A549 (cell line): ENCODE measurements around the gene FBXO38. TPM values are rescaled to one million over a fixed set of nuclear protein-coding genes. Genes with fewer than 3 reads are reported as not detected.

Experiments
- ATAC-seq, 2 experiments: fragments of 200-7000 bp in 1 of 2; fragments of >200 bp in 1 of 2; cut with Nextera tagmentation in 1 of 2; cut with Tn5 transposase in 1 of 2; 3 replicates each; pipeline versions ENCODE4 v1.8.0 to v1.9.1; 2018 to 2020; ENCODE audit warnings: mild to moderate bottlenecking in 1 of 2, moderate library complexity in 1 of 2
- CTCF ChIA-PET: fragments of 300-600 bp; sonication (Branson Sonifier 250); formaldehyde crosslinking; extraction: SDS; loops from one replicate; lab custom pipeline; 2021; ENCODE audit warnings: antibody characterized with exemption, inconsistent platforms; lab: Yijun Ruan, JAX
- POLR2A ChIA-PET: fragments of 350-600 bp; formaldehyde crosslinking; extraction: SDS; loops from one replicate; lab custom pipeline; 2021; ENCODE audit warnings: antibody characterized with exemption, inconsistent platforms; lab: Yijun Ruan, JAX
- DNase-seq, 2 experiments: peaks; one replicate each; pipeline versions ENCODE4 v3.0.0 to v3.0.0-alpha.2; 2011 to 2016; ENCODE audit warnings: low read depth in 1 of 2, low spot score in 1 of 2
- FAIRE-seq: peaks from 2 replicates; lab custom pipeline; 2011; peaks lifted over from hg19 to GRCh38; lab: Jason Lieb, UNC
- H3K27ac ChIP-seq, 2 experiments: fragments of >200 bp; sonication (Bioruptor Twin); formaldehyde crosslinking; 3 replicates each; pipeline ENCODE4 v1.5.1; 2016 to 2017
- H3K4me1 ChIP-seq: fragments of >200 bp; sonication (Bioruptor Twin); formaldehyde crosslinking; 3 replicates; pipeline ENCODE4 v1.6.1; 2016
- H3K4me2 ChIP-seq: fragments of >200 bp; sonication (Bioruptor Twin); formaldehyde crosslinking; 3 replicates; pipeline ENCODE4 v1.6.1; 2016
- H3K4me3 ChIP-seq: fragments of >200 bp; sonication (Bioruptor Twin); formaldehyde crosslinking; 3 replicates; pipeline ENCODE4 v1.5.1; 2016
- H3K9me3 ChIP-seq: fragments of >200 bp; sonication (Bioruptor Twin); formaldehyde crosslinking; 3 replicates; pipeline ENCODE4 v1.6.1; 2016
- BHLHE40 ChIP-seq: IDR thresholded peaks from 2 replicates; pipeline ENCODE4 v1.6.1; 2012; ENCODE audit warnings: low read depth, low read length, inconsistent platforms
- CBX8 ChIP-seq: fragments of 200-600 bp; sonication (generic); IDR thresholded peaks from 2 replicates; pipeline ENCODE4 v1.6.1; 2016
- CEBPB ChIP-seq, 2 experiments: fragments of >200 bp in 1 of 2; sonication (Bioruptor Twin) in 1 of 2; formaldehyde crosslinking in 1 of 2; IDR thresholded peaks; 2 replicates each; pipeline ENCODE4 v1.6.1; 2012 to 2016
- EHMT2 ChIP-seq: fragments of 200-600 bp; sonication (generic); IDR thresholded peaks from 2 replicates; pipeline ENCODE4 v1.6.1; 2016; ENCODE audit warnings: antibody characterized with exemption, low read depth, mild to moderate bottlenecking, moderate library complexity
- FOSB ChIP-seq: fragments of 250-450 bp; sonication (Bioruptor Pico); IDR thresholded peaks from 2 replicates; pipeline ENCODE4 v1.5.0; 2020; ENCODE audit warnings: mild to moderate bottlenecking, moderate library complexity
- FOSL2 ChIP-seq, 2 experiments: fragments of 450-650 bp in 1 of 2; fragments of >200 bp in 1 of 2; sonication (Bioruptor Twin) in 1 of 2; formaldehyde crosslinking; IDR thresholded peaks; 2 replicates each; pipeline versions ENCODE4 v1.5.0 to v1.6.1; 2016 to 2020; ENCODE audit warnings: mild to moderate bottlenecking in 1 of 2, moderate library complexity in 1 of 2
- HDAC2 ChIP-seq: fragments of 200-600 bp; sonication (generic); IDR thresholded peaks from 2 replicates; pipeline ENCODE4 v1.6.1; 2016
- HES2 ChIP-seq: fragments of >200 bp; sonication (Bioruptor Twin); formaldehyde crosslinking; IDR thresholded peaks from 2 replicates; pipeline ENCODE4 v1.6.1; 2016
- HOXB13 ChIP-seq: fragments of 250-450 bp; sonication (Bioruptor Pico); IDR thresholded peaks from 2 replicates; pipeline ENCODE4 v1.5.0; 2020; ENCODE audit warnings: low read depth, mild to moderate bottlenecking, moderate library complexity
- JUN ChIP-seq, 2 experiments: fragments of >200 bp; sonication (Bioruptor Twin); formaldehyde crosslinking; IDR thresholded peaks; 2 replicates in 1 of 2; 3 replicates in 1 of 2; pipeline ENCODE4 v1.6.1; 2016 to 2017
- MAFK ChIP-seq: fragments of 450-650 bp; IDR thresholded peaks from 2 replicates; pipeline ENCODE4 v1.6.1; 2014; ENCODE audit not compliant: partially characterized antibody
- NPAS2 ChIP-seq: fragments of 250-450 bp; sonication (Bioruptor Pico); IDR thresholded peaks from 2 replicates; pipeline ENCODE4 v1.8.0; 2022; ENCODE audit warnings: mild to moderate bottlenecking, moderate library complexity, borderline replicate concordance
- NR3C1 ChIP-seq: fragments of >200 bp; sonication (Bioruptor Twin); formaldehyde crosslinking; IDR thresholded peaks from 3 replicates; pipeline ENCODE4 v1.6.1; 2017
- PBX3 ChIP-seq: IDR thresholded peaks from 2 replicates; pipeline ENCODE4 v1.6.1; 2012
- POLR2A ChIP-seq: IDR thresholded peaks from 2 replicates; pipeline ENCODE4 v1.6.1; 2012; ENCODE audit warnings: mild to moderate bottlenecking, low read length
- POLR2AphosphoS2 ChIP-seq: conservative IDR thresholded peaks from 2 replicates; pipeline ENCODE4 v1.6.1; 2012; ENCODE audit warnings: low read length, improper control_type of control experiment, inconsistent platforms
- RFX5 ChIP-seq: fragments of 450-650 bp; IDR thresholded peaks from 2 replicates; pipeline ENCODE4 v1.7.1; 2014; ENCODE audit warnings: antibody characterized with exemption, mild to moderate bottlenecking, moderate library complexity
- SREBF2 ChIP-seq: fragments of 450-650 bp; IDR thresholded peaks from 2 replicates; pipeline ENCODE4 v1.6.1; 2014; ENCODE audit warnings: mild to moderate bottlenecking, moderate library complexity
- TFCP2L1 ChIP-seq: fragments of 250-450 bp; sonication (Bioruptor Pico); IDR thresholded peaks from 2 replicates; pipeline ENCODE4 v1.5.0; 2021; ENCODE audit warnings: mild to moderate bottlenecking
- USF2 ChIP-seq: fragments of 450-650 bp; IDR thresholded peaks from 2 replicates; pipeline ENCODE4 v1.6.1; 2014; ENCODE audit warnings: antibody characterized with exemption
- ZC3H11A ChIP-seq: fragments of 450-650 bp; IDR thresholded peaks from 2 replicates; pipeline ENCODE4 v1.6.1; 2014; ENCODE audit warnings: antibody characterized with exemption, mild to moderate bottlenecking
- ZFP36 ChIP-seq: fragments of 450-650 bp; IDR thresholded peaks from 2 replicates; pipeline ENCODE4 v1.6.1; 2014; ENCODE audit warnings: borderline replicate concordance; ENCODE audit not compliant: partially characterized antibody
- WGBS: methylation state at CpG from one replicate; pipeline ENCODE4 v1.1.6; 2017; ENCODE audit errors: missing lambda C conversion rate; 5-methylcytosine and 5-hydroxymethylcytosine counted together
- polyA plus RNA-seq, 4 experiments: library from polyadenylated mRNA; depleted of rRNA in 3 of 4; stranded (reverse); fragments of >200 nt; fragmentation: RNase III in 1 of 4; extraction: RNeasy Plus Mini Kit Qiagen cat#74134 plus additional on column Dnase treatment in 1 of 4; gene quantifications; 2 replicates in 3 of 4; 3 replicates in 1 of 4; pipeline ENCODE4 v1.2.3, GENCODE V29; 2011 to 2017
- TF ChIP-seq, protein P1 (sequence below): IDR thresholded peaks from 2 replicates; pipeline ENCODE4 v1.6.1; 2012; ENCODE audit warnings: low read depth, borderline replicate concordance
- TF ChIP-seq, protein P2 (sequence below): fragments of >200 bp; sonication (Bioruptor Twin); formaldehyde crosslinking; IDR thresholded peaks from 3 replicates; pipeline ENCODE4 v1.6.1; 2016

The FBXO38 gene
- polyA plus RNA-seq, 2 of the 4 experiments (the other 2 are of a cell fraction) = 15.8 to 33.2 TPM

- H3K27ac ChIP-seq = no peak overlapping the region
- no peaks in the 10 kb centered on the region for H3K4me1 ChIP-seq
- no peak overlapping the region for H3K4me2 ChIP-seq
- 92% methylated on average over 3 of the region's 3 CpGs for WGBS
- DNase-seq = no peak
- ATAC-seq = no peak
- no peak for FAIRE-seq
- ChIA-PET CTCF (interaction anchor here (1.1 kb wide), 1 partner anchor 17 kb away, joined by 3 read pairs; no protein-coding TSS in a partner anchor), POLR2A (no interaction called here)
- TF ChIP-seq POLR2A = no peak
- no peak for TF ChIP-seq NPAS2 (CRISPR knock-in tag)
- TF ChIP-seq, protein P1, sequence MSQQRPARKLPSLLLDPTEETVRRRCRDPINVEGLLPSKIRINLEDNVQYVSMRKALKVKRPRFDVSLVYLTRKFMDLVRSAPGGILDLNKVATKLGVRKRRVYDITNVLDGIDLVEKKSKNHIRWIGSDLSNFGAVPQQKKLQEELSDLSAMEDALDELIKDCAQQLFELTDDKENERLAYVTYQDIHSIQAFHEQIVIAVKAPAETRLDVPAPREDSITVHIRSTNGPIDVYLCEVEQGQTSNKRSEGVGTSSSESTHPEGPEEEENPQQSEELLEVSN = no peak
- no peak for TF ChIP-seq HES2
- TF ChIP-seq CEBPB (IDR thresholded peaks at IDR 0.05) = no peak
- no peaks in the 10 kb centered on the region for H3K9me3 ChIP-seq
- H3K4me3 ChIP-seq = no peak overlapping the region
These were observed 34.8 kb downstream of the FBXO38 start for GRCh38 chr5:148418511-148418910.

- ATAC-seq (no peak), FAIRE-seq (no peak), DNase-seq (no peak)
- Histone ChIP-seq H3K4me2 (no peak overlapping the region), H3K4me3 (no peak overlapping the region), H3K9me3 (no peaks in the 10 kb centered on the region), H3K4me1 (no peaks in the 10 kb centered on the region), H3K27ac (no peak overlapping the region)
- ChIA-PET CTCF (interaction anchor here (0.7 to 1.2 kb wide), 4 partner anchors 22 to 309 kb away, joined by 3 to 4 read pairs (median 4); no protein-coding TSS in a partner anchor), POLR2A (no interaction called here)
- TF ChIP-seq HOXB13 (no peak), BHLHE40 (no peak), FOSL2 (IDR thresholded peaks at IDR 0.05) (no peak), FOSL2 (CRISPR knock-in tag; IDR thresholded peaks at IDR 0.05) (no peak)
- 90% methylated on average over 2 of the region's 2 CpGs for WGBS
These were observed 37.9 kb downstream of the FBXO38 start for GRCh38 chr5:148421661-148422060.

GRCh38 chr5:148425808-148426207 lies 42.0 kb downstream of the FBXO38 start:
- POLR2A ChIA-PET = no interaction called here
- CTCF ChIA-PET = no interaction called here
- H3K4me3 ChIP-seq = no peak overlapping the region
- DNase-seq = no peak
- TF ChIP-seq, protein P2, sequence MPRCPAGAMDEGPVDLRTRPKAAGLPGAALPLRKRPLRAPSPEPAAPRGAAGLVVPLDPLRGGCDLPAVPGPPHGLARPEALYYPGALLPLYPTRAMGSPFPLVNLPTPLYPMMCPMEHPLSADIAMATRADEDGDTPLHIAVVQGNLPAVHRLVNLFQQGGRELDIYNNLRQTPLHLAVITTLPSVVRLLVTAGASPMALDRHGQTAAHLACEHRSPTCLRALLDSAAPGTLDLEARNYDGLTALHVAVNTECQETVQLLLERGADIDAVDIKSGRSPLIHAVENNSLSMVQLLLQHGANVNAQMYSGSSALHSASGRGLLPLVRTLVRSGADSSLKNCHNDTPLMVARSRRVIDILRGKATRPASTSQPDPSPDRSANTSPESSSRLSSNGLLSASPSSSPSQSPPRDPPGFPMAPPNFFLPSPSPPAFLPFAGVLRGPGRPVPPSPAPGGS = no peak
- no peak for TF ChIP-seq POLR2AphosphoS2
- no peak for TF ChIP-seq JUN (IDR thresholded peaks at IDR 0.05)
- TF ChIP-seq EHMT2 = no peak
- TF ChIP-seq ZC3H11A = no peak
- TF ChIP-seq CBX8 = no peak
- no peak for TF ChIP-seq BHLHE40
- TF ChIP-seq FOSB (CRISPR knock-in tag) = no peak
- TF ChIP-seq HES2 = no peak
- TF ChIP-seq FOSL2 (IDR thresholded peaks at IDR 0.05) = no peak
- no peak for TF ChIP-seq FOSL2 (CRISPR knock-in tag; IDR thresholded peaks at IDR 0.05)
- no peak for TF ChIP-seq PBX3
- no peak for TF ChIP-seq HDAC2
- no peak for TF ChIP-seq ZFP36
- TF ChIP-seq MAFK = no peak
- TF ChIP-seq TFCP2L1 (CRISPR knock-in tag) = no peak
- no peak for TF ChIP-seq USF2
- no peak for TF ChIP-seq SREBF2
- no peak for TF ChIP-seq NR3C1
- TF ChIP-seq NPAS2 (CRISPR knock-in tag) = no peak
- no peak for TF ChIP-seq RFX5
- no peaks in the 10 kb centered on the region for H3K9me3 ChIP-seq
- FAIRE-seq = no peak
- 92% methylated on average over 1 of the region's 1 CpG for WGBS
- no peak overlapping the region for H3K4me2 ChIP-seq
- no peak for ATAC-seq
- no peaks in the 10 kb centered on the region for H3K4me1 ChIP-seq
- peak overlapping the region in 1 of 2 experiments; percentile 22; a peak in 2 of 6 replicates for H3K27ac ChIP-seq
